HepG2 (cell line): ENCODE measurements around the gene MLLT10. TPM values are rescaled to one million over a fixed set of nuclear protein-coding genes. Genes with fewer than 3 reads are reported as not detected.

Experiments used
- ATAC-seq: fragments of 200-7000 bp; cut with Tn5 transposase; 3 replicates; pipeline ENCODE4 v1.9.1; 2020; ENCODE audit warnings: mild to moderate bottlenecking, moderate library complexity
- BruUV-seq: library from RNA; stranded (reverse); fragments of 400-500 nt; replicated peaks from 2 replicates; lab custom pipeline; 2021; lab: Mats Ljungman, UMichigan
- CTCF ChIA-PET: fragments of 300-600 bp; formaldehyde crosslinking; extraction: SDS; loops from one replicate; lab custom pipeline; 2021; ENCODE audit warnings: low total read pairs, inconsistent platforms, low intra/inter-chr PET ratio; lab: Yijun Ruan, JAX
- POLR2A ChIA-PET: fragments of 350-600 bp; sonication (Branson Sonifier 250); formaldehyde crosslinking; loops from one replicate; lab custom pipeline; 2020; ENCODE audit warnings: antibody characterized with exemption, inconsistent platforms; lab: Yijun Ruan, JAX
- DNase-seq: peaks from one replicate; pipeline ENCODE4 v3.0.0-alpha.2; 2015; ENCODE audit warnings: low spot score
- FAIRE-seq: peaks from 3 replicates; lab custom pipeline; 2011; peaks lifted over from hg19 to GRCh38; lab: Jason Lieb, UNC
- H2AFZ ChIP-seq: one replicate; pipeline ENCODE4 v1.6.1; 2011; ENCODE audit warnings: low read length, inconsistent platforms
- H3K27ac ChIP-seq: fragments of 300-600 bp; 3 replicates; pipeline ENCODE4 v1.8.0; 2011; ENCODE audit warnings: mixed run types, mild to moderate bottlenecking, mixed read lengths, low read length, inconsistent platforms; ENCODE audit not compliant: insufficient read depth; ENCODE audit errors: extremely low read length
- H3K27me3 ChIP-seq, 2 experiments: fragments of 200-600 bp in 1 of 2; 2 replicates in 1 of 2; 3 replicates in 1 of 2; pipeline versions ENCODE4 v1.6.0 to v1.8.0; 2011; ENCODE audit warnings: low read length in 2 of 2, mild to moderate bottlenecking in 2 of 2, moderate library complexity in 2 of 2, inconsistent platforms in 1 of 2; ENCODE audit not compliant: insufficient read depth in 2 of 2, control insufficient read depth in 1 of 2
- H3K36me3 ChIP-seq, 2 experiments: fragments of 200-600 bp in 1 of 2; replicated peaks in 1 of 2; 2 replicates in 1 of 2; 3 replicates in 1 of 2; pipeline versions ENCODE4 v1.5.1 to v1.8.0; 2011; ENCODE audit warnings: low read length in 2 of 2, inconsistent platforms in 1 of 2; ENCODE audit not compliant: insufficient read depth in 2 of 2, control insufficient read depth in 1 of 2
- H3K4me1 ChIP-seq: 2 replicates; pipeline ENCODE4 v1.5.1; 2012; ENCODE audit warnings: low read length, inconsistent platforms; ENCODE audit not compliant: insufficient read depth
- H3K4me2 ChIP-seq: 2 replicates; pipeline ENCODE4 v1.6.0; 2011; ENCODE audit warnings: low read depth, low read length, inconsistent platforms
- H3K4me3 ChIP-seq, 3 experiments: fragments of 200-600 bp in 1 of 3; sonication (generic), shearing (Covaris generic) in 1 of 3; replicated peaks in 1 of 3; 2 replicates each; pipeline ENCODE4 v1.5.1; 2011 to 2016; ENCODE audit warnings: low read length in 3 of 3, inconsistent platforms in 2 of 3, low read depth in 2 of 3, mild to moderate bottlenecking in 2 of 3, control low read depth in 1 of 3, mixed read lengths in 1 of 3; ENCODE audit not compliant: insufficient read depth in 1 of 3
- H3K79me2 ChIP-seq: one replicate; pipeline ENCODE4 v1.6.1; 2011; ENCODE audit warnings: low read length, inconsistent platforms; ENCODE audit not compliant: insufficient read depth
- H3K9ac ChIP-seq: 2 replicates; pipeline ENCODE4 v1.6.0; 2011; ENCODE audit warnings: mild to moderate bottlenecking, low read depth, low read length, inconsistent platforms; ENCODE audit not compliant: insufficient read depth
- H3K9me3 ChIP-seq: 2 replicates; pipeline ENCODE4 v1.5.1; 2012; ENCODE audit warnings: mild to moderate bottlenecking, low read length
- H4K20me1 ChIP-seq: 2 replicates; pipeline ENCODE4 v1.6.0; 2011; ENCODE audit warnings: inconsistent platforms, mild to moderate bottlenecking, low read length, moderate library complexity; ENCODE audit not compliant: insufficient read depth
- GMEB1 ChIP-seq: sonication (generic); formaldehyde crosslinking; IDR thresholded peaks from 2 replicates; pipeline ENCODE4 v1.5.1; 2020; ENCODE audit warnings: missing genetic modification reagents, mild to moderate bottlenecking, borderline replicate concordance
- GRHL1 ChIP-seq: sonication (generic); formaldehyde crosslinking; conservative IDR thresholded peaks from 2 replicates; pipeline ENCODE4 v1.8.0; 2022; ENCODE audit warnings: missing genetic modification reagents
- HNF4G ChIP-seq, 2 experiments: sonication (generic) in 1 of 2; formaldehyde crosslinking in 1 of 2; IDR thresholded peaks; 2 replicates each; pipeline versions ENCODE4 v1.4.0 to v1.6.1; 2011 to 2020; ENCODE audit warnings: borderline replicate concordance in 2 of 2, low read depth in 2 of 2, mild to moderate bottlenecking in 2 of 2, low read length in 1 of 2, missing genetic modification reagents in 1 of 2, moderate library complexity in 1 of 2
- JDP2 ChIP-seq: sonication (generic); formaldehyde crosslinking; IDR thresholded peaks from 2 replicates; pipeline ENCODE4 v1.8.1; 2022; ENCODE audit warnings: missing genetic modification reagents, borderline replicate concordance
- MXD3 ChIP-seq: IDR thresholded peaks from 2 replicates; pipeline ENCODE4 v1.6.1; 2016; ENCODE audit warnings: mild to moderate bottlenecking, missing biosample characterization, missing genetic modification reagents
- RXRA ChIP-seq: sonication (generic); formaldehyde crosslinking; IDR thresholded peaks from 2 replicates; pipeline ENCODE4 v1.5.1; 2020; ENCODE audit warnings: missing genetic modification reagents
- SMC3 ChIP-seq: IDR thresholded peaks from 2 replicates; pipeline ENCODE4 v1.6.1; 2011; ENCODE audit warnings: low read length, improper control_type of control experiment
- ZNF230 ChIP-seq: sonication (generic); formaldehyde crosslinking; IDR thresholded peaks from 2 replicates; pipeline ENCODE4 v1.4.0; 2020; ENCODE audit warnings: mild to moderate bottlenecking, missing genetic modification reagents
- ZNF292 ChIP-seq: sonication (generic); formaldehyde crosslinking; IDR thresholded peaks from 2 replicates; pipeline ENCODE4 v1.8.1; 2022; ENCODE audit warnings: mild to moderate bottlenecking, low read depth, missing genetic modification reagents, borderline replicate concordance
- ZNF510 ChIP-seq: sonication (generic); formaldehyde crosslinking; IDR thresholded peaks from 2 replicates; pipeline ENCODE4 v1.4.0; 2020; ENCODE audit warnings: low read depth, mild to moderate bottlenecking, missing genetic modification reagents
- ZNF598 ChIP-seq: sonication (generic); formaldehyde crosslinking; IDR thresholded peaks from 2 replicates; pipeline ENCODE4 v1.5.1; 2020; ENCODE audit warnings: mild to moderate bottlenecking, missing genetic modification reagents, borderline replicate concordance
- ZNF639 ChIP-seq: conservative IDR thresholded peaks from 2 replicates; pipeline ENCODE4 v1.6.1; 2018; ENCODE audit warnings: missing genetic modification reagents
- ZNF788 ChIP-seq: sonication (generic); formaldehyde crosslinking; IDR thresholded peaks from 2 replicates; pipeline ENCODE4 v1.5.0; 2020; ENCODE audit warnings: mild to moderate bottlenecking, missing genetic modification reagents, borderline replicate concordance
- ZNF800 ChIP-seq: sonication (generic); formaldehyde crosslinking; IDR thresholded peaks from 2 replicates; pipeline ENCODE4 v1.4.0; 2020; ENCODE audit warnings: missing genetic modification reagents
- WGBS: methylation state at CpG from one replicate; pipeline ENCODE4 v1.1.6; 2017; ENCODE audit warnings: low lambda C conversion rate; 5-methylcytosine and 5-hydroxymethylcytosine counted together
- in situ Hi-C: cut with HindIII; loops from 2 replicates; pipeline ENCODE4 v1.10.0; 2017; ENCODE audit warnings: low pct_unique_long_range_greater_than_20kb; ENCODE audit not compliant: extremely low pct_ligation_motif_present
- intact Hi-C: fragments of 100-400 bp; cut with micrococcal nuclease; formaldehyde crosslinking; loops from one replicate; pipeline ENCODE4 v1.10.0; 2022; ENCODE audit not compliant: unreplicated experiment
- polyA plus RNA-seq, 8 experiments: library from polyadenylated mRNA; depleted of rRNA in 3 of 8; stranded (reverse) in 7 of 8; unstranded in 1 of 8; fragments of >200 nt; fragmentation: Illumina TruSeq in 4 of 8; extraction: Trizol in 4 of 8; gene quantifications; 2 replicates each; pipeline versions ENCODE4 v1.2.1 to v1.2.3, GENCODE V29; 2011 to 2016; ENCODE audit warnings: low read depth in 4 of 8, missing spikeins in 1 of 8, mixed read lengths in 1 of 8; ENCODE audit not compliant: insufficient read depth in 1 of 8
- total RNA-seq, 5 experiments: library from RNA; depleted of rRNA; stranded (reverse); fragments of >200 nt; fragmentation: Illumina TruSeq; extraction: Trizol; gene quantifications; 2 replicates each; pipeline ENCODE4 v1.2.3, GENCODE V29; 2016; ENCODE audit warnings: low read depth in 1 of 5

The MLLT10 gene
- total and polyA plus RNA-seq, 2 of the 13 experiments (the other 11 are each of a cell fraction or from before 2014, with no cell fraction given) = 51.3 to 84.1 TPM

GRCh38 chr10:21525367-21526187 lies 8.5 kb upstream of the MLLT10 start, which contains the start of gene SKIDA1:
SKIDA1 (minus strand) TSS chr10:21525682; CDS start chr10:21517822, 7,860 bp downstream.
- ChIA-PET CTCF (interaction anchor here (2.7 kb wide), 1 partner anchor 30 kb away, joined by 6 read pairs; no protein-coding TSS in a partner anchor), POLR2A (interaction anchor here (0.8 to 5.0 kb wide), 19 partner anchors 10 to 1157 kb away, joined by 3 to 294 read pairs (median 5); partner anchors contain the start of genes COMMD3 and DNAJC1)
- no peaks in the 10 kb centered on the region for H3K9me3 ChIP-seq
- no peaks in the 10 kb centered on the region for H4K20me1 ChIP-seq
- no peaks in the 10 kb centered on the region for H3K27me3 ChIP-seq
- no peaks in the 10 kb centered on the region for H3K36me3 ChIP-seq
- peak; percentile 74 for ATAC-seq
- no peak for FAIRE-seq
- 2% methylated on average over 30 of the region's 64 CpGs for whole genome bisulfite sequencing
- H3K79me2 ChIP-seq = peaks cover 34% of the 10 kb centered on the region
- in situ Hi-C loops = no loop called here
- no TSS peak for BruUV-seq
- peak within 1 kb of the TSS; percentile 51 to 79 (median 77) for H3K4me3 ChIP-seq
- peak within 1 kb of the TSS; percentile 92 for H3K9ac ChIP-seq
- peak; percentile 92 for DNase-seq
- peak within 1 kb of the TSS; percentile 95 for H3K27ac ChIP-seq
- peaks cover 38% of the 10 kb centered on the region for H3K4me1 ChIP-seq
- H2AFZ ChIP-seq = peak within 1 kb of the TSS; percentile 97
- intact Hi-C loops = loop anchor here (1.0 to 2.0 kb wide), 2 partner anchors 9 to 29 kb away; partner anchors contain the start of gene MLLT10
- peak within 1 kb of the TSS; percentile 95 for H3K4me2 ChIP-seq
- TF ChIP-seq RXRA (CRISPR knock-in tag) (peak; percentile 87), GMEB1 (CRISPR knock-in tag) (peak; percentile 75), ZNF639 (CRISPR knock-in tag) (peak; percentile 100), ZNF230 (CRISPR knock-in tag) (0 out of 2 replicates have a peak, but pooled peaks have one; percentile 57), MXD3 (CRISPR knock-in tag) (peak; percentile 87; the same call in 1 of the 2 replicates), ZNF292 (CRISPR knock-in tag) (peak; percentile 40), ZNF788 (CRISPR knock-in tag) (peak; percentile 70; the same call in 1 of the 2 replicates), ZNF598 (CRISPR knock-in tag) (peak; percentile 14; the same call in 1 of the 2 replicates), GRHL1 (CRISPR knock-in tag) (no peak), HNF4G (IDR thresholded peaks at IDR 0.05; ENCODE audit: borderline replicate concordance, low read depth, low read length) (peak; percentile 55), HNF4G (CRISPR knock-in tag; IDR thresholded peaks at IDR 0.05; ENCODE audit: borderline replicate concordance, low read depth) (no peak; the same call in 1 of the 2 replicates), SMC3 (no peak), ZNF510 (CRISPR knock-in tag) (peak; percentile 85), JDP2 (no peak), ZNF800 (CRISPR knock-in tag) (no peak)
